Fibroblast of mammary gland (primary cell): ENCODE data around the gene TSKU.
A peak's percentile ranks its signal among the peaks of the same experiment; 100 is the strongest.

Experiments
- DNase-seq: peaks from one replicate; pipeline ENCODE4 v3.0.0-alpha.2; 2010; ENCODE audit warnings: low read depth
- H3K4me3 ChIP-seq: 2 replicates; pipeline ENCODE4 v1.5.1; 2011; ENCODE audit warnings: low read depth, mild to moderate bottlenecking, low read length, moderate library complexity; ENCODE audit not compliant: control insufficient read depth
- CTCF ChIP-seq: conservative IDR thresholded peaks from 2 replicates; pipeline ENCODE4 v1.5.1; 2011; ENCODE audit warnings: low read depth, low read length, inconsistent platforms; ENCODE audit not compliant: control insufficient read depth, insufficient read depth

TSKU gene

GRCh38 chr11:76838678-76839068, 55.5 kb downstream of the TSKU start:
- no peak overlapping the region for H3K4me3 ChIP-seq
- DNase-seq = peak; percentile 4
- TF ChIP-seq CTCF = peak; percentile 15

- no peak for DNase-seq
- no peak for TF ChIP-seq CTCF
- H3K4me3 ChIP-seq = no peak overlapping the region
Measured at GRCh38 chr11:76839311-76839710, 56.2 kb downstream of the TSKU start.

GRCh38 chr11:76841923-76842452, 58.8 kb downstream of the TSKU start:
- no peak for DNase-seq
- H3K4me3 ChIP-seq = no peak overlapping the region
- TF ChIP-seq CTCF = no peak

- TF ChIP-seq CTCF = no peak
- H3K4me3 ChIP-seq = no peak overlapping the region
- no peak for DNase-seq
Measured at GRCh38 chr11:76843907-76844306, 60.8 kb downstream of the TSKU start.

- TF ChIP-seq CTCF = no peak
- no peak overlapping the region for H3K4me3 ChIP-seq
- no peak for DNase-seq
Measured at GRCh38 chr11:76844511-76844910, 61.4 kb downstream of the TSKU start.

GRCh38 chr11:76845069-76845468, 61.9 kb downstream of the TSKU start:
- no peak for TF ChIP-seq CTCF
- DNase-seq = no peak
- no peak overlapping the region for H3K4me3 ChIP-seq

- no peak for TF ChIP-seq CTCF
- H3K4me3 ChIP-seq = no peak overlapping the region
- no peak for DNase-seq
Measured at GRCh38 chr11:76846441-76846840, 63.3 kb downstream of the TSKU start.
